NCI-H82 treated with DMSO at 0.1 percent for 48 hours (cell line): Measurements from ENCODE around the gene TSPAN15.
"Not testable (repeated sequence)": the region's sequence is repeated elsewhere in the genome, so short reads cannot be mapped to it uniquely, and the experiment has no call there.

Experiments used
- DNase-seq: peaks from one replicate; lab custom pipeline; 2025; ENCODE audit not compliant: unreplicated experiment; lab: John Stamatoyannopoulos, UW

TSPAN15 gene

DNA sequence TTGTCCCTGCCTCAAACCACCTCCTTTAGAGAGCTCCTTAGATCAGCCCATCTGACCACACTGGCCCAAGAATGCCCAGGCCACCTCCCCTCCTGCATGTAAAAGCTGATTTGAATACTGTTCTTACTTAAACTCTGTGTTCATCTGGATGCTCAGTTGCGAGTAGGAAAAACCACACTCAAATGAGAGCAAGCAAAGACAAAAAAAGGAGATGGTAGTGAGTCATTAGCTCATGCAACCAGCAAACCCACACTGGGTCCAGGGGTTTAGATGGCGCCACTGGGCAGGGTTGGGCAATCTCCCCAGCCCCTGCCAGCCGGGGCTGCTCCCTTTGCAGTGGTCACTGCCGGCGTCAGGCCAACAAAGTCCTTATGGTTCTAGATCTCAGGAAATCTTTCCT lies 32.7 kb downstream of the TSPAN15 start:
- DNase-seq, result no peak

DNA sequence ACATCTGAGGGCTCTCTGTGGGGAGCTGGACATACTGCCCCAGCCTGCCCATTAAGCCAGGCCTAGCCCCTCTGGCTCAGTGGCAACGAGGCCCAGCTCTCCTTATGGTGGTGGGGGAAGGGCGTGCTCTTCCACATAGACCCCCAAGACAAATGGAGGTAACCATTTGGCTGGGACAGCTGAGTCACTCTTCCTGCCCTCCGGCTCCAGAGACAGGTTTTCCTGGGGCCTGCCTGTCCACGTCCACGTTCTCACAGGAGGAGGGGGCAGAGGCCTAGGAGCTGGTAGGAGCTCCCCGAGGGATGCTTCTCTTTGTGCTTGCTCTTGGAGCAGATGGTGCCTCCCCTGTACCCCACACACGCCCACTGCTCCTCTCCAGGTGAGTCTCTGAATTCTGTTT lies 33.5 kb downstream of the TSPAN15 start:
- DNase-seq, result no peak

DNA sequence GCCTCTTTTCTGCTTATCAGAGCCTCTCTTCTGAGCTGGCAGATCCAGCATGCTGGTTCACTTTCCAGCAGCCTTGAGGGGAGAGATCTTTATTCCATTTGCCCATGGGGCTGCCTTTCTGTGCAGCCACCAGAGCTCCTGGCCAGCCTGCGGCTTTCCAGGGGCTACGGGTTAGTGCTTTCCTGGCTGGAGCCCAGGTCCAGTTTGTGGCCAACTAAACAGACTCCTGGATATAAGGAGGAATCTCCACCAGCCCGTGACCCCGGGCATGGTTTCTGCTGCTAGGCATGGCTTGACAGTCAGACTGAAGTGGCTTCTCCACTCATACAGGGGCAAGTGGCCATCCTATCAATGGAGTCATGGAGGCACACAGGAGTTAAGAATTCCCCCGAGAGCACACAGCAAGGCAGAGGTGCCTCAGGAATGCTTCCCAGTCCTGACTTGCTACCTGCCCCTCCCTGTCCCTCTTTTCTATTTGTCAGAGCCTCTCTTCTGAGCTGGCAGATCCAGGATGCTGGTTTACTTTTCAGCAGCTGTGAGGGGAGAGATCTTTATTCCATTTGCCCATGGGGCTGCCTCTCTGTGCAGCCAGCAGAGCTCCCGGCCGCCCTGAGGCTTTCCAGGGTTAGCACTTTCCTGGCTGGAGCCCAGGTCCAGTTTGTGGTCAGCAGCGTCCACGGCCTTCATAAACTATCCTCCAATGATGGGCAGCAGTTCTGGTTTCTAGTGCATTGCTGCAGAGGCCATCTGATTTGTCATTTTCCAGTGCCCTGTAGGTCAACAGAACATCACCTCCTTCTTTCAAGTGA lies 35.9 kb downstream of the TSPAN15 start:
- DNase-seq, result no peak

DNA sequence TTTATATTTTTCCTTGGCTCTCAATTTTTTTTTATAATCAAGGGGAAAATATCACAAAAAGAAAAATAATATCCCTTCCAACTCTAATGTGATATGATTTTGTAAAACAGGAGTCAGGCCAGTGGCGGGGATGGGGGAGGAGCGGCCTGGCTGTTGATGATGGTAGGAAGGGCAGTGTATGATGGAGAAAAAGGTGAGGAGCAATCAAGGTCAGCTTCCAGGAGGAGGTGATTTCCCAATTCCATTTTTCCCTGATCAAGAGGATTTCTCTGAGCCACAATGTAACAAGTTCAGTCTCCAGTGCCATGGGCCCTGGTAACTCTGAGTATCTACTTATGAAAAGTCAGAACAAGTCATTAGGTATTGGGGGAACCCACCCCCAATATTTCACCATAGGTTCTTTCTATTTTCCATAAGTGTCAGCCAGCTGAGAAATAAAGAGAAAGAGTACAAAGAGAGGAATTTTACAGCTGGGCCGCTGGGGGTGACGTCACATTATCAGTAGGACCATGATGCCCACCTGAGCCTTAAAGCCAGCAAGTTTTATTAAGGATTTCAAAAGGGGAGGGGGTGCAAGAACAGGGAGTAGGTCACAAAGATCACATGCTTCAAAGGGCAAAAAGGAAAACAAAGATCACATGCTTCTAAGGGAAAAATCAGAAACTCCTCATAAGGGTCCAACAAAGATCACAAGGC lies 37.0 kb downstream of the TSPAN15 start:
- not testable (repeated sequence) for DNase-seq

DNA sequence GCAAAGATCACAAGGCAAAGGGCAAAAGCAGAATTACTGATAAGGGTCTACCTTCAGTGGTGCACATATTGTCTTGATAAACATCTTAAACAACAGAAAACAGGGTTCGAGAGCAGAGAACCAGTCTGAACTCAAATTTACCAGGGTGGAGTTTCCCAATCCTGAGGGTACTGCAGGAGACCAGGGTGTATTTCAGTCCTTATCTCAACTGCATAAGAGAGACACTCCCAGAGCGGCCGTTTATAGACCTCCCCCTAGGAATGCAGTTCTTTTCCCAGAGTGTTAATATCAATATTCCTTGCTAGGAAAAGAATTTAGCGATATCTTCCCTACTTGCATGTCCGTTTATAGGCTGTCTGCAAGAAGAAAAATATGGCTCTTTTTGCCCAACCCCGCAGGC lies 37.6 kb downstream of the TSPAN15 start:
- not testable (repeated sequence) for DNase-seq

DNA sequence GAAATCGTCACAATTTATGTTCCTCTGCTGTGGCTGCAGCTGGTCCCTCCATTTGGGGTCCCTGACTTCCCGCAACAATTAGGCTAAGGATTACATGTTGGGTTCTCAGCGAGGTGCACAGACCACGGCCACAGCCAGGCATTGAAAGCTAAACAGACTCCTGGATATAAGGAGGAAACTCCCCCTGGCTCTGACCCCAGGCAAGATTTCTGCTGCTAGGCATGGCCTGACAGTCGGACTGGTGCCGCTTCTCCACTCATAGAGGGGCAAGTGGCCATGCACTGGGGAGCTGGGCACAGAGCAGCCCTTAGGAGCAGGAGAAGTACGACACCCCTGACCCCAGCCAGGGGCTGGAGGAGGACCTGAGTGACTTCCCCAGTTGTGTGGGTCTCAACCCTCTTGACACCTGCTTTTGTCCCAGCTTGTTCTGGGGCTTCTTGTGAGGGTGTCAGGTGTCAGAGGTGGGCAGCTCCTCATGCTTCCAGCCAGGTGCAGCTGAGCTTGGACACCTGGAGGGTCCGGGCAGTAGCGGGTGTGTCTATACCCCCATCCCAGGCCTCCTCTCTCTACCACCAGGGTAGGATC lies 38.3 kb downstream of the TSPAN15 start:
- no peak for DNase-seq

DNA sequence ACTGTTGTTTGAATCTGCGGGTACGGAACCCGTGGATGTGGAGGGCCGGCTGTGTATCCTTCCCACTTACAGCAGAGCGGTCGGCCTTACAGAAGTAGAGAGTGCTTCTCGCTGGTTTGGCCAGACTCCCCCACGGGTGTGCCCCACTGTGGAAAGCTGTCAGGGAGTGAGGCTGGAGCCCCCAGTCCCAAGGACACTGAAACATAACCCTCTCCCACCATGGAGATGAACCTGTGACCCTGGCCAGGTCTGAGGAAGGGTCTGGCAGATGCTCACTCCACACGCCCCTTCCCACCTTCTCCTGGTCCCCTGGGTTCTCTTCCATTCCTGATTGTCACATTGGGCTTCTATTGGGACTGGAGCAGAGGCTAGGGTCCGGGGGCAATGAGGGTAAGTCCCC lies 39.6 kb downstream of the TSPAN15 start:
- no peak for DNase-seq

DNA sequence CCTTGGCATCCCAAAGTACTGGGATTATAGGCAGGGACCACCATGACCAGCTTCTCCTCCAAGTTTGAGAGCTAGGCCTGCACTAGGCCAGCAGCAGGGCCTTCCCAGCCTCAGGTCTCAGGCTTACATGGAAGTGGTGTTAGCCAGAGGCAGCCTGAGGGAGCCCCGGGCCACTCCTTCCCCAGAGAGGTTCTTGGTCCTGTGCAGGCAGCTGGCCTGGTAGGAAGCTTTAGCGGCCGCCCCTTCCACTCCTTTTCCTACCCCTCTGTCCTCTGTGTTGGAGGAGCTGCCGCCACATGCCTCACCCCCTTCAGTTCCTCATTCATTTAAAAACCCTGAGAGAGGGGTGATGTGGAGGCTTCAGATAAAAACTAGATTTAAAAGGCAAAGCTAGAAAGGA lies 40.3 kb downstream of the TSPAN15 start:
- no peak for DNase-seq

DNA sequence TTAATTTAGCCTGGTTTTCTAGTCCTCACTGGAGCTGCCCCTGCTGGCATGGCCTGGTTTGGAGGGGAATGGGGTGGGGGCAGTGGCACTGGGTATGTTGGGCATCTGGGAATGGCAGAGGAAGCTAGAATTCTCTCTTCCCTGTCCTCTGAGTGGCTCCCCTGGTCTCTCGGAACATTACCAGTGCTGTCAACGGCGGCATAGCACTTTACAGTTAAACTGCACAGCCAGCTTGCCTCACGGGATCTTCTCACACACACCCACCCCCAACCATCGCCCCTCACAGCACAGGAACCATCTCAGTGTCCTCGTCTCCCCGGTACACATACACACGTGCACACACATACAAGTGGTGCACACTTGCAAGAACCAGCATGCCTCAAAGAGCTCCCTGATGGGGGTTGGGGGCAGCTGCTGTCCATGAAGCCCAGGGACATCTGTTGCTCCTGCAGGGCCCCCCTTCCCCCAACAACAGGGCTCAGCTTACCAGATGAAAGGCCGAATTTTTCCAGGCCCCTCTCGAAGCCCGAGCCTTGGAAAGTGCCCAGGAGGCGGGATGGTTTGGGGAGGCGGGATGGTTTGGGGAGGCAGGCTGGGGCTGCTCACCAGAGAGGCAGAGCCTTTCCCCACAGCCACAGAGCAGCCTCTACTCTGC lies 41.0 kb downstream of the TSPAN15 start:
- DNase-seq, result no peak

DNA sequence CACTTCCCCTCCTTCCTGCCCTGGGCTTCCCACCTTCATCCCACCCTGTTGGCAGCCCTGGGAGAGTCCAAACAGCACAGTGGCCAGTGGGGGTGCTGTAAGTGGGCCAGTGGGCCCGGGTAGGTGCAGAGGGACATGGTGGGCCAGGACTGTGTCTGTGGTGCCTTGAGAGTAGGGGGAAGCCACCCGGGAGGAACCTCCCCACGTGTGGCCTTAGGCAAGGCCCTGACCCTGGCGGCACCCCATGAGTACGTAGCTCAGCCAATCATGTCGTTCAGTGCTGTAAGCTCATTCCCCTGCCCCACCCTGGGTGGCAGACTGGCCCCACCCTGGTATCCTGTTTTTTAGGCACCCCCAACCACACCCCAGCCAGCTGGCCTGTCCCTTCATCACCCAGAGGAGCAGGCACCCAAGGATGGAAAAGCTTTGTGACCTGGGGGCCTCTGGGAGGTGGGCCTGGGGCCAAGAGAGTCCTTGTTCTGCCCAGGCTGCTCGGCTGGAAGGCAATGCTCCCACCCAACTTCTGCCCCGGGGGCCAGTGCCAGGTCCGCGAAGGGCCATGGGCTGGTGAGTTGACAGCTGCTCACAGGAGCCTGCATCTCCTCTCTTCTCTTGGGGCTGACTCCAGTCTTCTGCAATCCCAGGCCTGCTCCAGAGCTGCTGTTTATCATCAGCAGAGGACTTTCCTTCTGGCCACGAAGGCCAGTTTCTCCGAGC lies 41.6 kb downstream of the TSPAN15 start:
- no peak for DNase-seq

DNA sequence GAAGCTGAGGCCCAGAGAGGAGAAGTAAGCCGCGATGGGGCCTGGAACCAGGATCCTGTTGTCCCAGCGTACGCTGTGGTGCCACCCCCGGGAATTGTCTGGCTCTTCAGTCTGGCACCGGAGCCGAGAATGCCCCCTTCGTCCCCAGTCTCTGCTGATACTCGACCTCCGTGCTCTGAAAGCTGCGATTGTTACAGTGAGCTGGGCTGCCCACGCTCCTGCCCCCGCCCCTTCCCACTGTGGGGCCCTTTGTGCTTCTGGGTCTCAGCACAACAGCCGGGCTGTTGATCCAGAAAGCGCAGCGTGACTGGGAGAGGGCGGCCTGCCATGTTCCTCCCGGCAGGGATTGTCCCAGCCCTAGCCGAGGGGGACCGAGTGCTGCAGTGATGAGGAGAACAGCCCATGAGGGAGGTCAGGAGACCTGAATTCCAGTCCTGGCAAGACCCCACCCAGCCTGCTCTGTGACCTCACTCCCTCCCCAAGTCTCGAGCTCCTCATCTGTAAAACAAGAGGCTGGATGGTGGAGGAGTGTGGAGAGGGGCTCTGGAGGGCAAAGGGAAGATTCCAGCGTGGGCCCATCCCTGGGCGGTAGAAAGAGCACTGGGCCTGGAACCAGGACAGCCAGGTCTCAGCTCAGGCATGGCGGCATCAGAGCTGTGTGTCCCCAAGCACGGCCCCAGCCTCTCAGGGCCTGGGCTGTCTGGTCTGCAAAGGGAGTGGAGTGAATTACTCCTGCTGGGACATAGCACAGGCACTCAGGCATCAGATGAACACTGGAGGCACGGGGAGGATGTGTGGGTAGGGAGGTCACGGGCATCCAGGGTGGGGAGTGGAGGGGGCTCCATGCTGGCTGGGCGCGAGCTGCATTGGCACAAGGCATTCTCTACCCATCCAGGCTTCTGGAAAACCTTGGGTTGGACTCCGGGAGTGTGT lies 43.6 kb downstream of the TSPAN15 start:
- no peak for DNase-seq

DNA sequence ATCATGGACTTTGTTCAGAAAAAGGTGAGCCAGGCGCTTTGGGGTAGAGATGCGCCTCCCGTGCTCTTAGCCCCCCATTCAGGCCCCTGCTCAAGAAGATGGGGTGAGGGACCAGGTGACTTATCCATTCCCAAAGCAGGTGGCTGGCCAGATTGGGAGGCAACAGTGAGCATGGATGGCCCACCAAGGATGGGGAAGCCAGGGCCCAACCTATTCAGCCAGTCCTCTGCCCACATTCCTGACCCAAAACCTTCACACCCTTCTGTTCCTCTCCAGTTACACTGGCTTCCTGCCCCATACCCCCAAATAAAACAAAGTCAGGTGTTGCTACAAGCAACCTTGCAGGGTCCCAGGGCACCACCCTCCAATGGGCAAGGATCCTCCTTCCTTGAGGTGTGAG lies 44.4 kb downstream of the TSPAN15 start:
- no peak for DNase-seq

DNA sequence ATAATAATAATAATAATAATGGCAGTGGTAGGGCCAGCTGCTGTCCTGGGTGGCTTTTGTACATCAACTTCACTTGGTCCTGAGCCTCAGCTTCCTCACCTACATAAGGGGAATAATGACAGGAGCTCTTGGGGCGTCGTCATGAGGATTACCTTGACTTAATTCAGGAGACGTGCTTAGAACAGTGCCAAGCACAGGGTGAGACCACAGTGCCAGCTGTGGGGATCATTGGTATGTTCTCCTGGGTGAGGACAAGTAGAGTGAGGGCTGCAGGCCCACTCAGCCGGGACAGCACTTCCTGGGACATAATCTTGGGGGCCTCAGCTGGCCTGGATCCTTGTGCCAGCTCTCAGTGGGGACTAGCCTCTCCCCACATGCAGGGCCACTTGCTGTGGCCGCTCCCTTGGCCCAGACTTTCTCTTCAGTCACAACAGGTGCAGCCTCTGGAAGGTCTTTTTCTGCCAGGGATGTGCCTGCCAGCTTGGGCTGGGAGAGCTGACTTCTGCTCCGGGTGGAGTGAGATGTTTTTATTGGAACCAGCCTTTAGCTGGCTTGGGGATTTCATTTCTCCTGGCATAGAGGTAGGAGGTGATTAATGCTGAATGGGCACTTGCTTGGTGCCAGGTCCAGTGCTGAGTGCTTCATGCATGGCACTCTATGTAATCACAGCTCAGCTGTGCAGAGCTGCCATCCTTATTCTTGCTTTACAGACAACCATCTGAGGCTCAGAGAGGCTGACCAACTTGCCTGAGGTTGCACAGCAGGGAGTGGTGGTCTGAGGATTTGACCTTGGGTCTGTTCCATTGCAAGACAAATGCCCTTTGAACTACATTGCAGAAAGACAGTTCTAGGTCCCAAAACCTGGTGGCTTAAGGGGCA lies 45.3 kb downstream of the TSPAN15 start:
- no peak for DNase-seq

DNA sequence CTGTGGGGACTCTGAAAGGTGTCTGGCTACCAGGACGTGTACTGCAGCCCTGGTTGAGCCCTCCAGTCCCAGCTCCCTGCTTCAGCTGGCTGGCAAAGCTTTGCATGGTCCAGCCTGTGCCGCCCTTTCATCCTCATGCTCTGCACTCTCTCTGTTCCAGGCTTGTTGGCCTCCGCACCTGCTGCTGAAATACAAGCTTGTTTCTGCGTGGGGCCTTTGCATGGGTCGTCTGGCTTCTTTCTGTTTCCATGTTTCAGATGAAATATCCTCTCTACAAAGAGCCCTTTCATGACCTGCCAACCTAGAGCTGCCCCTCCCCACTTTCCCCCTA lies 45.9 kb downstream of the TSPAN15 start:
- DNase-seq, result no peak

DNA sequence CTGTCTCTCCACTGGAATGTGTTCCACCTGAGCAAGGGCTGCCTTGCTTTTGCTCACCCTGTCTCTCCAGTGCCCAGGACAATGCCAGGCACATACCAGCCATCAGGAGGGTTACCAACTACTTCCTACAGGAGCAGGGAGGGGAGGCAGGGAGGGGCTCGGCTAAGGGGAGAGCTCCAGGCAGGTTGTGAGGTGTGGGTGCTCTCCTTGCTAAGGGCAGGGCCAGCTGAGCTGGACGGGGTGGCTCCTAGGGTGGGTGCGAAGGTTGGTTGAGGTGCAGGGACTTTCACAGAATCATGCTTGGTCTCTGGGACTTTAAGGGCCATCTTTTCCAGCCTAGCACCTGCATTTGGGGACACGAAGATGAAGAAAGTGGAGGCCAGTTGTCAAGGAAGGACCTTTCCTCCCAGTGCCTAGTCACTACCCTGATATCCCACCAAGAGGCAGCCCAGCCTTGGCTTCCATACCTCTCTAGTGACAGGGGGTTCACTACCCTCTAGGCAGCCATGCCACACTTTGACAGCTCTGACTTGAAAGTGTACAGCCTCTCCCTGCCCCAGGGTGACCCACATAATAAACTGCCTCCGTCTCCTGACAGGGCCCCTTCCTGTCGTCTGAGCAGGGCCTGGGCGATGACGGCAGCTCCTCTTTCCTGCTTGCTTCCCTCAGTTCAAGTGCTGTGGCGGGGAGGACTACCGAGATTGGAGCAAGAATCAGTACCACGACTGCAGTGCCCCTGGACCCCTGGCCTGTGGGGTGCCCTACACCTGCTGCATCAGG lies 46.5 kb downstream of the TSPAN15 start:
- DNase-seq, result no peak

DNA sequence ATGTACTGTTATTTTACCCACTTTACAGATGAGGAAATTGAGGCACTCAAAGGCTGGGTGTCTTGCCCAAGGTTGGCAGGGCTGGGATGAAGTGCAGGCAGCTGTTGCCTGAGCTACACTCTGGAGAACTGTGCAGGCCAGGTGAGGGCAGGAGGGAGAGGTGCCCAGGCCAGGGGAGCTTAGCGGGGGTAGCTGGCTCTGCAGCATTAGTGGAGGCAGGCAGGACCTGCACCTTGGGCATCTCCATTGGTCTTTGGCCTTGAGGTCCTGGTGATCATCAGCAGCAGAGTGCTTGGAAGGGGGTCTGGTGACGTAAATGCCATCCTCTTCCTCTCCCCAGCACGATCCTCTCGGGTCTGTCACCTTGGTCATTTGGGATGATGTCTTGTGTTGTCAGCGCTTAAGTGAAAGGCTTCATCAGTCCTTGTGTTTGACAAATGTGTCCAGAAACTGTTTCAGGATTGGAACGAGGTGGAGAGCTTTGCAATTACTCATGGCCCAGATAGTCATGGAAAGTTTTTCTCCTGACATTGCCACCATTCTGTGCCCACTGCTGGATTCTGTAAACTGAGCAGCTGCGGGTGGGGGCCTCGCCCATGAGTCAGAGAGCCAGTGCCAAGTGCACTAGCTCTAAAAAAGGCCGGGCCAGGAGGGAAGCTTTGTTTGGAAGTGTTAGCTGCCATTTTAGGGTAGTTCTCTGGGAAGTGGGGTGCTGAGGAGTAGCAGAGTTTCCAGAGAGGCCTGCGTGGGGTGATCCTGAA lies 47.6 kb downstream of the TSPAN15 start:
- DNase-seq, result no peak
